ENCODE measurements around the gene MPV17L2. TPM values are rescaled to one million over a fixed set of nuclear protein-coding genes. Genes with fewer than 3 reads are reported as not detected.

MPV17L2 gene
- polyA plus RNA-seq, 1 donor from 2014 or later: 17.7 TPM

- no peak overlapping the region for H3K27ac ChIP-seq (ENCODE audit: low read length)
- no peak overlapping the region for H3K9ac ChIP-seq (ENCODE audit: low read length)
- H3F3A ChIP-seq (ENCODE audit: insufficient read depth, low read length, poor library complexity, severe bottlenecking): no peaks in the 10 kb centered on the region
- H3K4me3 ChIP-seq (ENCODE audit: low read length): no peak overlapping the region
- no peaks in the 10 kb centered on the region for H3K9me3 ChIP-seq (ENCODE audit: low read length)
- H3K36me3 ChIP-seq (ENCODE audit: insufficient read depth, low read length): no peaks in the 10 kb centered on the region
- H4K20me1 ChIP-seq (ENCODE audit: insufficient read depth): no peaks in the 10 kb centered on the region
- no peak overlapping the region for H2AFZ ChIP-seq (ENCODE audit: low read depth, low read length)
- no peaks in the 10 kb centered on the region for H3K79me2 ChIP-seq (replicated peaks; ENCODE audit: insufficient read depth, low read length)
- no peak overlapping the region for H3K4me2 ChIP-seq (ENCODE audit: low read length)
- no peak for TF ChIP-seq MXI1 (conservative IDR thresholded peaks at IDR 0.05; ENCODE audit: poor library complexity, severe bottlenecking)
- TF ChIP-seq POLR2AphosphoS5 (IDR thresholded peaks at IDR 0.05): no peak
- no peak for TF ChIP-seq EP300 (conservative IDR thresholded peaks at IDR 0.05; ENCODE audit: poor library complexity, severe bottlenecking)
- TF ChIP-seq SMC3 (conservative IDR thresholded peaks at IDR 0.05; ENCODE audit: poor library complexity): no peak
- no peak for TF ChIP-seq RAD21 (conservative IDR thresholded peaks at IDR 0.05)
- TF ChIP-seq CTCF (IDR thresholded peaks at IDR 0.05; ENCODE audit: poor library complexity, severe bottlenecking): no peak
- no peak for TF ChIP-seq EZH2 (IDR thresholded peaks at IDR 0.05; ENCODE audit: borderline replicate concordance, insufficient read depth, low read length, poor library complexity, severe bottlenecking)
- no peaks in the 10 kb centered on the region for H3K9me2 ChIP-seq (ENCODE audit: insufficient read depth, low read length)
- H3K27me3 ChIP-seq (ENCODE audit: insufficient read depth, low read depth, low read length): peaks cover 24% of the 10 kb centered on the region
These were observed 16.4 kb upstream of the MPV17L2 start for GRCh38 chr19:18176367-18177310.

- no peaks in the 10 kb centered on the region for H3K79me2 ChIP-seq (replicated peaks; ENCODE audit: insufficient read depth, low read length)
- no peak overlapping the region for H3K4me3 ChIP-seq (ENCODE audit: low read length)
- no peak overlapping the region for H3K4me2 ChIP-seq (ENCODE audit: low read length)
- no peaks in the 10 kb centered on the region for H3K9me3 ChIP-seq (ENCODE audit: low read length)
- H4K20me1 ChIP-seq (ENCODE audit: insufficient read depth): no peaks in the 10 kb centered on the region
- TF ChIP-seq TAF1 (IDR thresholded peaks at IDR 0.05; ENCODE audit: low read depth) (no peak), EP300 (conservative IDR thresholded peaks at IDR 0.05; ENCODE audit: poor library complexity, severe bottlenecking) (no peak), REST (IDR thresholded peaks at IDR 0.05; ENCODE audit: borderline replicate concordance) (no peak), RAD21 (conservative IDR thresholded peaks at IDR 0.05) (no peak), SMC3 (conservative IDR thresholded peaks at IDR 0.05; ENCODE audit: poor library complexity) (no peak), POLR2AphosphoS5 (IDR thresholded peaks at IDR 0.05) (no peak), MXI1 (conservative IDR thresholded peaks at IDR 0.05; ENCODE audit: poor library complexity, severe bottlenecking) (no peak), CTCF (IDR thresholded peaks at IDR 0.05; ENCODE audit: poor library complexity, severe bottlenecking) (no peak)
- H3K27ac ChIP-seq (ENCODE audit: low read length): no peak overlapping the region
- H3F3A ChIP-seq (ENCODE audit: insufficient read depth, low read length, poor library complexity, severe bottlenecking): no peaks in the 10 kb centered on the region
- peaks cover 7% of the 10 kb centered on the region for H3K27me3 ChIP-seq (ENCODE audit: insufficient read depth, low read depth, low read length)
- H3K9ac ChIP-seq (ENCODE audit: low read length): no peak overlapping the region
- H3K9me2 ChIP-seq (ENCODE audit: insufficient read depth, low read length): no peaks in the 10 kb centered on the region
- H2AFZ ChIP-seq (ENCODE audit: low read depth, low read length): no peak overlapping the region
- no peaks in the 10 kb centered on the region for H3K36me3 ChIP-seq (ENCODE audit: insufficient read depth, low read length)
These were observed 13.1 kb upstream of the MPV17L2 start for GRCh38 chr19:18179957-18180356.
